ENCODE data around the gene SLIT3. TPM values are rescaled to one million over a fixed set of nuclear protein-coding genes. Genes with fewer than 3 reads are reported as not detected.

The SLIT3 gene
- total and polyA plus RNA-seq, 9 of the 15 experiments (the other 6 are each of a cell fraction or from before 2014, with no cell fraction given): 0.01 to 0.04 TPM; not detected in 7

DNA sequence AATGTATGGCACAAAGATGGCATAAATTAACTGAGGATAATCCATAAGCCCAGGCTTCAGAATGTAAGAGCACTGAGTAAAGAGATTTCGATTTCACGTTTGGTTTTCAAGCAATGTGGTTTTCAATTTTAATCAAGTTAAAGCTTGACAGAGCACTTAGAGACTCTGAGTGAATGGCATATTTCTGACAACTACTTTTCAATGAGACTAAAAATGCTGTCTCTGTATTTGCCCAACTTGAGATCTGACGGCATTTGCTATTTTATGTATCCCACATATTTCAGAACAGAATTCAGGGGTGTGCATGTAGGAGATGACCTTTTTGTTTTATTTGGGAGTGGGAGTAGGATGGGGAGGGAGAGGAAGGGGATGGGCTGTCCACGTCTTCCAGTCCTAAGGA lies 441.5 kb downstream of the SLIT3 start:
- Histone ChIP-seq H3K27me3 (ENCODE audit: control insufficient read depth in 2 of 2, insufficient read depth in 2 of 2, low read length in 2 of 2) (peaks cover 1 to 21% of the 10 kb centered on the region in 2 experiments; a peak in 4 of 5 replicates), H4K20me1 (replicated peaks; ENCODE audit: control insufficient read depth, insufficient read depth, low read length) (no peaks in the 10 kb centered on the region), H3K9me1 (ENCODE audit: control insufficient read depth, insufficient read depth, low read length) (no peaks in the 10 kb centered on the region), H3K4me2 (ENCODE audit: insufficient read depth, low read length) (no peak overlapping the region), H3K4me1 (replicated peaks in 1 of 2; ENCODE audit: control insufficient read depth in 2 of 2, insufficient read depth in 2 of 2, low read length in 2 of 2) (no peaks in the 10 kb centered on the region), H3K9ac (ENCODE audit: insufficient read depth in 1 of 2, low read depth in 2 of 2, low read length in 2 of 2) (no peak overlapping the region), H3K27ac (ENCODE audit: extremely low read depth, low read depth, low read length) (no peak overlapping the region), H3K9me3 (replicated peaks; ENCODE audit: control insufficient read depth, insufficient read depth, low read depth, low read length) (no peaks in the 10 kb centered on the region), H3K36me3 (ENCODE audit: control insufficient read depth, insufficient read depth, low read length) (no peaks in the 10 kb centered on the region), H3K4me3 (no peak overlapping the region), H3K79me2 (ENCODE audit: control insufficient read depth, insufficient read depth, low read length) (no peaks in the 10 kb centered on the region), H2AFZ (ENCODE audit: low read depth, low read length) (no peak overlapping the region)
- no peak for DNase-seq (ENCODE audit: extremely low read depth in 1 of 4, low spot score in 3 of 4)
- ChIA-PET CTCF (ENCODE audit: low intra/inter-chr PET ratio) (no interaction called here), POLR2A (interaction anchor here (0.6 kb wide), 1 partner anchor 278 kb away, joined by 3 read pairs; no protein-coding TSS in a partner anchor)
- ATAC-seq: no peak
- in situ Hi-C loops (cut with MboI) (no loop called here), intact Hi-C loops (cut with micrococcal nuclease) (no loop called here)
- no peak for FAIRE-seq
- no peak for TF ChIP-seq SREBF2 (CRISPR knock-in tag; IDR thresholded peaks at IDR 0.05)
- TF ChIP-seq FOXM1 (IDR thresholded peaks at IDR 0.05; ENCODE audit: low read depth): no peak
- TF ChIP-seq FOXM1 (CRISPR knock-in tag; IDR thresholded peaks at IDR 0.05; ENCODE audit: low read depth): no peak
- no peak for TF ChIP-seq ZNF507 (tag; conservative IDR thresholded peaks at IDR 0.05)
- TF ChIP-seq, protein P1, sequence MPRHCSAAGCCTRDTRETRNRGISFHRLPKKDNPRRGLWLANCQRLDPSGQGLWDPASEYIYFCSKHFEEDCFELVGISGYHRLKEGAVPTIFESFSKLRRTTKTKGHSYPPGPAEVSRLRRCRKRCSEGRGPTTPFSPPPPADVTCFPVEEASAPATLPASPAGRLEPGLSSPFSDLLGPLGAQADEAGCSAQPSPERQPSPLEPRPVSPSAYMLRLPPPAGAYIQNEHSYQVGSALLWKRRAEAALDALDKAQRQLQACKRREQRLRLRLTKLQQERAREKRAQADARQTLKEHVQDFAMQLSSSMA (CRISPR knock-in tag; IDR thresholded peaks at IDR 0.05): no peak
- TF ChIP-seq HDAC1 (IDR thresholded peaks at IDR 0.05): no peak
- TF ChIP-seq, protein P2, sequence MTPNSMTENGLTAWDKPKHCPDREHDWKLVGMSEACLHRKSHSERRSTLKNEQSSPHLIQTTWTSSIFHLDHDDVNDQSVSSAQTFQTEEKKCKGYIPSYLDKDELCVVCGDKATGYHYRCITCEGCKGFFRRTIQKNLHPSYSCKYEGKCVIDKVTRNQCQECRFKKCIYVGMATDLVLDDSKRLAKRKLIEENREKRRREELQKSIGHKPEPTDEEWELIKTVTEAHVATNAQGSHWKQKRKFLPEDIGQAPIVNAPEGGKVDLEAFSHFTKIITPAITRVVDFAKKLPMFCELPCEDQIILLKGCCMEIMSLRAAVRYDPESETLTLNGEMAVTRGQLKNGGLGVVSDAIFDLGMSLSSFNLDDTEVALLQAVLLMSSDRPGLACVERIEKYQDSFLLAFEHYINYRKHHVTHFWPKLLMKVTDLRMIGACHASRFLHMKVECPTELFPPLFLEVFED (CRISPR knock-in tag; conservative IDR thresholded peaks at IDR 0.05): no peak
- TF ChIP-seq, protein P3, sequence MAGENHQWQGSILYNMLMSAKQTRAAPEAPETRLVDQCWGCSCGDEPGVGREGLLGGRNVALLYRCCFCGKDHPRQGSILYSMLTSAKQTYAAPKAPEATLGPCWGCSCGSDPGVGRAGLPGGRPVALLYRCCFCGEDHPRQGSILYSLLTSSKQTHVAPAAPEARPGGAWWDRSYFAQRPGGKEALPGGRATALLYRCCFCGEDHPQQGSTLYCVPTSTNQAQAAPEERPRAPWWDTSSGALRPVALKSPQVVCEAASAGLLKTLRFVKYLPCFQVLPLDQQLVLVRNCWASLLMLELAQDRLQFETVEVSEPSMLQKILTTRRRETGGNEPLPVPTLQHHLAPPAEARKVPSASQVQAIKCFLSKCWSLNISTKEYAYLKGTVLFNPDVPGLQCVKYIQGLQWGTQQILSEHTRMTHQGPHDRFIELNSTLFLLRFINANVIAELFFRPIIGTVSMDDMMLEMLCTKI (IDR thresholded peaks at IDR 0.05; ENCODE audit: partially characterized antibody): no peak
- no peak for TF ChIP-seq ARNT (IDR thresholded peaks at IDR 0.05)
- no peak for TF ChIP-seq ZNF121 (CRISPR knock-in tag; conservative IDR thresholded peaks at IDR 0.05)
- TF ChIP-seq ILF3 (IDR thresholded peaks at IDR 0.05; ENCODE audit: borderline replicate concordance): no peak
- TF ChIP-seq POLR2H (tag; IDR thresholded peaks at IDR 0.05; ENCODE audit: low read depth): no peak
- no peak for TF ChIP-seq NELFE (IDR thresholded peaks at IDR 0.05; ENCODE audit: insufficient read depth, insufficient read length)
- no peak for TF ChIP-seq CBX3 (IDR thresholded peaks at IDR 0.05; ENCODE audit: borderline replicate concordance in 1 of 2, low read length in 2 of 2)
- TF ChIP-seq CBFA2T2 (conservative IDR thresholded peaks at IDR 0.05): no peak
- TF ChIP-seq CHD1 (IDR thresholded peaks at IDR 0.05; ENCODE audit: low read length): no peak
- no peak for TF ChIP-seq CBX8 (IDR thresholded peaks at IDR 0.05; ENCODE audit: borderline replicate concordance, extremely low read depth, low read depth, low read length, poor library complexity, severe bottlenecking)
- TF ChIP-seq, protein P4, sequence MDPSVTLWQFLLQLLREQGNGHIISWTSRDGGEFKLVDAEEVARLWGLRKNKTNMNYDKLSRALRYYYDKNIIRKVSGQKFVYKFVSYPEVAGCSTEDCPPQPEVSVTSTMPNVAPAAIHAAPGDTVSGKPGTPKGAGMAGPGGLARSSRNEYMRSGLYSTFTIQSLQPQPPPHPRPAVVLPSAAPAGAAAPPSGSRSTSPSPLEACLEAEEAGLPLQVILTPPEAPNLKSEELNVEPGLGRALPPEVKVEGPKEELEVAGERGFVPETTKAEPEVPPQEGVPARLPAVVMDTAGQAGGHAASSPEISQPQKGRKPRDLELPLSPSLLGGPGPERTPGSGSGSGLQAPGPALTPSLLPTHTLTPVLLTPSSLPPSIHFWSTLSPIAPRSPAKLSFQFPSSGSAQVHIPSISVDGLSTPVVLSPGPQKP (CRISPR knock-in tag; IDR thresholded peaks at IDR 0.05): no peak
- no peak for TF ChIP-seq ERF (CRISPR knock-in tag; IDR thresholded peaks at IDR 0.05)
- no TSS peak for BruUV-seq (replicated peaks)
- WGBS (ENCODE audit: insufficient coverage, low coverage, missing lambda C conversion rate): 0% methylated on average over 4 of the region's 4 CpGs
